ENCODE data around the gene IGF2. TPM values are rescaled to one million over a fixed set of nuclear protein-coding genes. Genes with fewer than 3 reads are reported as not detected.

Gene IGF2
- total and polyA plus RNA-seq, 2 donors (not counting 3 experiments of a cell fraction or from before 2014, with no cell fraction given) = 5.7 to 21.0 TPM

DNA sequence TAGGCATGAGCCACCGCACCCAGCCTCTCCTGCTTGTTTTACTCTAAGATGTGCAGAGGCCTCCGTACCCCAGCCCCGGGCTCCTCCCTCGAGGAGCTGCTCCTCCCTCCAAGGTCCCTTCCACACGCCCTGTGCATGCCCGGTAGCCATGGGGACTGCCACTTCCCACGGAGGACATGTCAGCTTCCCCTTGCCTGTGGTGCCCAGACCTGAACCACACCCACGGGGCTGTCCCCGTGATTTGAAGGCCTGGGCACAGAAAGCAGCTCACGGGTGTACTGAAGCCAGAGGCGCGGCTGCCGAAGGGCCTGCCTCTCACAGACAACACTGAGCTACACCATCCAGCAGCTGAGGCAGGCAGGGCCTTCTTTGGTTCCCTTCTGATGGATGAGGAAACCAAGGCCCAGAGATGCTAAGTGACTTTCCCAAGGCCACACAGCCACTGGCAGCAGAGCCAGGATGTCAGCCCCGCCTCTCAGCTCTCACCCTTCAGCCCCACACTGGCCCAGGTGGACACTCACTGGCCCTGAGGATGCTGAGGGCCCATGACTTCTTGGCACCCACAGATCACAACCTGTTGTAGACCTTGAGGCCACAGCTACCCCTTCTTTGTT is 14.5 kb upstream of the IGF2 start:
- intact Hi-C loops (cut with micrococcal nuclease) = no loop called here
- no peaks in the 10 kb centered on the region for H3K9me3 ChIP-seq (replicated peaks; ENCODE audit: control insufficient read depth, insufficient read depth, low read length)
- H3K9ac ChIP-seq (replicated peaks; ENCODE audit: extremely low read depth, insufficient read depth, low read length) = no peak overlapping the region
- H3K36me3 ChIP-seq (ENCODE audit: control insufficient read depth in 2 of 2, extremely low read depth in 1 of 2, insufficient read depth in 2 of 2, low read length in 2 of 2) = no peaks in the 10 kb centered on the region
- ChIA-PET CTCF (interaction anchor here (1.0 to 12.6 kb wide), 20 partner anchors 12 to 499 kb away, joined by 3 to 868 read pairs (median 12); partner anchors contain the start of genes IGF2 and MRPL23), POLR2A (no interaction called here)
- FAIRE-seq (no peak), DNase-seq (ENCODE audit: low read depth, low spot score) (no peak)
- BruUV-seq (replicated peaks) = no TSS peak
- no peak overlapping the region for H3K4me2 ChIP-seq (ENCODE audit: insufficient read depth, low read length)
- H3K4me3 ChIP-seq (replicated peaks in 1 of 3; ENCODE audit: insufficient read depth in 1 of 3, low read depth in 1 of 3, low read length in 3 of 3) = no peak overlapping the region
- H4K20me1 ChIP-seq (replicated peaks; ENCODE audit: control insufficient read depth, extremely low read depth, insufficient read depth, low read length) = no peaks in the 10 kb centered on the region
- no peaks in the 10 kb centered on the region for H3K4me1 ChIP-seq (ENCODE audit: control insufficient read depth, extremely low read depth, insufficient read depth, low read length)
- dilution Hi-C loops (cut with MboI; ENCODE audit: extremely low pct_ligation_motif_present, low sequenced_read_pairs) = no loop called here
- no peak overlapping the region for H2AFZ ChIP-seq (ENCODE audit: low read depth, low read length)
- TF ChIP-seq MYC (IDR thresholded peaks at IDR 0.05; ENCODE audit: low read depth, low read length) (no peak), FOS (IDR thresholded peaks at IDR 0.05; ENCODE audit: borderline replicate concordance, insufficient read depth, low read length) (no peak), POLR2A (IDR thresholded peaks at IDR 0.05; ENCODE audit: low read depth, low read length) (no peak), JUN (IDR thresholded peaks at IDR 0.05; ENCODE audit: borderline replicate concordance, insufficient read depth, insufficient read length, low read depth) (no peak), POLR2AphosphoS5 (IDR thresholded peaks at IDR 0.05; ENCODE audit: insufficient read depth, low read depth, low read length) (no peak), EZH2 (IDR thresholded peaks at IDR 0.05; ENCODE audit: borderline replicate concordance, low read depth, low read length, severe bottlenecking) (no peak), GATA2 (IDR thresholded peaks at IDR 0.05; ENCODE audit: insufficient read depth, insufficient read length, low read depth, low read length) (no peak)
- TF ChIP-seq, protein P1, sequence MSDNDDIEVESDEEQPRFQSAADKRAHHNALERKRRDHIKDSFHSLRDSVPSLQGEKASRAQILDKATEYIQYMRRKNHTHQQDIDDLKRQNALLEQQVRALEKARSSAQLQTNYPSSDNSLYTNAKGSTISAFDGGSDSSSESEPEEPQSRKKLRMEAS (IDR thresholded peaks at IDR 0.05; ENCODE audit: insufficient read depth, insufficient read length) = no peak
- TF ChIP-seq, protein P2, sequence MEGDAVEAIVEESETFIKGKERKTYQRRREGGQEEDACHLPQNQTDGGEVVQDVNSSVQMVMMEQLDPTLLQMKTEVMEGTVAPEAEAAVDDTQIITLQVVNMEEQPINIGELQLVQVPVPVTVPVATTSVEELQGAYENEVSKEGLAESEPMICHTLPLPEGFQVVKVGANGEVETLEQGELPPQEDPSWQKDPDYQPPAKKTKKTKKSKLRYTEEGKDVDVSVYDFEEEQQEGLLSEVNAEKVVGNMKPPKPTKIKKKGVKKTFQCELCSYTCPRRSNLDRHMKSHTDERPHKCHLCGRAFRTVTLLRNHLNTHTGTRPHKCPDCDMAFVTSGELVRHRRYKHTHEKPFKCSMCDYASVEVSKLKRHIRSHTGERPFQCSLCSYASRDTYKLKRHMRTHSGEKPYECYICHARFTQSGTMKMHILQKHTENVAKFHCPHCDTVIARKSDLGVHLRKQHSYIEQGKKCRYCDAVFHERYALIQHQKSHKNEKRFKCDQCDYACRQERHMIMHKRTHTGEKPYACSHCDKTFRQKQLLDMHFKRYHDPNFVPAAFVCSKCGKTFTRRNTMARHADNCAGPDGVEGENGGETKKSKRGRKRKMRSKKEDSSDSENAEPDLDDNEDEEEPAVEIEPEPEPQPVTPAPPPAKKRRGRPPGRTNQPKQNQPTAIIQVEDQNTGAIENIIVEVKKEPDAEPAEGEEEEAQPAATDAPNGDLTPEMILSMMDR (IDR thresholded peaks at IDR 0.05; ENCODE audit: extremely low read depth in 1 of 2, insufficient read depth in 1 of 2, low read depth in 1 of 2, low read length in 2 of 2) = no peak
- H3K27ac ChIP-seq (ENCODE audit: insufficient read depth, low read depth, low read length) = no peak overlapping the region
- H3K9me1 ChIP-seq (replicated peaks; ENCODE audit: control insufficient read depth, extremely low read depth, insufficient read depth, low read length) = no peaks in the 10 kb centered on the region
- no peaks in the 10 kb centered on the region for H3K79me2 ChIP-seq (ENCODE audit: control insufficient read depth, insufficient read depth, low read length)
- peaks cover 3 to 5% of the 10 kb centered on the region in 2 experiments for H3K27me3 ChIP-seq (ENCODE audit: control insufficient read depth in 2 of 2, insufficient read depth in 2 of 2, low read length in 2 of 2)
